Tibial nerve (tissue), 4 donors: Measurements from ENCODE around the gene GRPR. TPM values are rescaled to one million over a fixed set of nuclear protein-coding genes. Genes with fewer than 3 reads are reported as not detected.

ENCODE experiments used
- DNase-seq, 2 donors: peaks; one replicate each; pipeline ENCODE4 v3.0.0-alpha.2; 2019; ENCODE audit warnings: low spot score in 2 of 2
- H3K27ac ChIP-seq, 4 donors: fragments of 200-600 bp; sonication (generic) in 3 of 4; one replicate each; pipeline ENCODE4 v1.5.1; 2017 to 2019; ENCODE audit warnings: mild to moderate bottlenecking in 1 of 4
- H3K27me3 ChIP-seq, 2 donors: fragments of 200-600 bp; sonication (generic) in 1 of 2; one replicate each; pipeline versions ENCODE4 v1.5.1 to v1.6.0; 2017 to 2019
- H3K36me3 ChIP-seq, 3 donors: fragments of 200-600 bp; sonication (generic); one replicate each; pipeline ENCODE4 v1.5.1; 2018 to 2019
- H3K4me1 ChIP-seq, 4 donors: fragments of 200-600 bp; sonication (generic) in 3 of 4; one replicate each; pipeline ENCODE4 v1.5.1; 2017 to 2019
- H3K4me3 ChIP-seq, 4 donors: fragments of 200-600 bp; sonication (generic) in 3 of 4; one replicate each; pipeline ENCODE4 v1.5.1; 2017 to 2019; ENCODE audit warnings: mild to moderate bottlenecking in 1 of 4, moderate library complexity in 1 of 4
- H3K9me3 ChIP-seq, 4 donors: fragments of 200-600 bp; sonication (generic) in 3 of 4; one replicate each; pipeline ENCODE4 v1.5.1; 2017 to 2019
- EP300 ChIP-seq, 2 donors: sonication (generic); formaldehyde crosslinking; IDR thresholded peaks; one replicate each; pipeline ENCODE4 v1.6.1; 2017; ENCODE audit warnings: antibody characterized with exemption in 2 of 2, mild to moderate bottlenecking in 1 of 2
- POLR2A ChIP-seq, 2 donors: fragments of 450-650 bp; IDR thresholded peaks; one replicate each; pipeline ENCODE4 v1.6.1; 2017; ENCODE audit warnings: antibody characterized with exemption in 2 of 2, mild to moderate bottlenecking in 2 of 2, moderate library complexity in 2 of 2
- WGBS, 2 donors: methylation state at CpG; one replicate each; pipeline ENCODE4 v1.1.5; 2018; 5-methylcytosine and 5-hydroxymethylcytosine counted together
- total RNA-seq, 4 donors: library from RNA; depleted of rRNA; stranded (reverse); fragments of >200 nt; gene quantifications; one replicate each; pipeline ENCODE4 v1.1.0, GENCODE V29; 2016
- TF ChIP-seq, protein P1 (sequence below), 5 experiments: fragments of 200-600 bp in 3 of 5; fragments of 450-650 bp in 2 of 5; sonication (generic) in 3 of 5; IDR thresholded peaks; one replicate each; pipeline ENCODE4 v1.5.1; 2016 to 2019; ENCODE audit warnings: antibody characterized with exemption in 5 of 5, mild to moderate bottlenecking in 3 of 5, moderate library complexity in 2 of 5

The GRPR gene
- total RNA-seq, 4 donors from 2014 or later: not detected

DNA sequence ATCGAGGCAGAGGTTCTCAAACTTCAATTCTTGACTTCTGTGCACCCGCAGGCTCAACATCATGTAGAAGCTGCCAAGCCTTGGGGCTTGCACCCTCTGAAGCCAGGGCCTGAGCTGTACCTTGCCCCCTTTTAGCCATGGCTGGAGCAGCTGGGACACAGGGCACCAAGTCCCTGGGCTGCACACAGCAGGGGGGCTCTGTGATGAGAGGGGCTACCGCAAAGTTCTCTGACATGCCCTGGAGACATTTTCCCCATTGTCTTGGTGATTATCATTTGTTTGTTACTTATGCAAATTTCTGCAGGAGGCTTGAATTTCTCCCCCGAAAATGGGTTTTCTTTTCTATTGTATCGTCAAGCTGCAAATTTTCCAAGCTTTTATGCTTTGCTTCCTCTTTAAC, 39.0 kb downstream of the GRPR start:
- no peak overlapping the region for H3K4me3 ChIP-seq
- WGBS, 2 donors: 71 to 76% methylated on average over 2 to 5 of the region's 5 CpGs

DNA sequence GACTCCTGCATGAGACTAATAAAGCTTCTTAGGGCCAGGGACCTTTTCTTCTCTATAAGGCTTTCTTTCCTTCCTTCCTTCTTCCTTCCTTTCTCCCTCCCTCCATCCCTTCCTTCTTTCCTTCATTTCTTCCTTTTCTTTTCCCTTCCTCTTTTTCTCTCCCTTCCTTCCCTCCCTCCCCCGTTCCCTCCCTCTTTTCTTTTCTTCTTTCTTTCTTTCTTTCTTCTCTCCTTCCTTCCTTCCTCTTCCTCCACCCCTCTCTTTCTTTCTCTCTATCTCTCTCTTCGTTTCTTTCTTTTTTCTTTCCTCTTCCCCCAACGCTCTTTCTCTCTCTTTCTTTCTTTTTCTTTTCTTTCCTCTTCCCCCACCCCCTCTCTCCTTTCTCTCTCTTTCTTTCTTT, 41.4 kb downstream of the GRPR start:
- no peak for DNase-seq
- no peak for TF ChIP-seq POLR2A (IDR thresholded peaks at IDR 0.05)
- no peak for TF ChIP-seq EP300 (IDR thresholded peaks at IDR 0.05)
- TF ChIP-seq, protein P1, sequence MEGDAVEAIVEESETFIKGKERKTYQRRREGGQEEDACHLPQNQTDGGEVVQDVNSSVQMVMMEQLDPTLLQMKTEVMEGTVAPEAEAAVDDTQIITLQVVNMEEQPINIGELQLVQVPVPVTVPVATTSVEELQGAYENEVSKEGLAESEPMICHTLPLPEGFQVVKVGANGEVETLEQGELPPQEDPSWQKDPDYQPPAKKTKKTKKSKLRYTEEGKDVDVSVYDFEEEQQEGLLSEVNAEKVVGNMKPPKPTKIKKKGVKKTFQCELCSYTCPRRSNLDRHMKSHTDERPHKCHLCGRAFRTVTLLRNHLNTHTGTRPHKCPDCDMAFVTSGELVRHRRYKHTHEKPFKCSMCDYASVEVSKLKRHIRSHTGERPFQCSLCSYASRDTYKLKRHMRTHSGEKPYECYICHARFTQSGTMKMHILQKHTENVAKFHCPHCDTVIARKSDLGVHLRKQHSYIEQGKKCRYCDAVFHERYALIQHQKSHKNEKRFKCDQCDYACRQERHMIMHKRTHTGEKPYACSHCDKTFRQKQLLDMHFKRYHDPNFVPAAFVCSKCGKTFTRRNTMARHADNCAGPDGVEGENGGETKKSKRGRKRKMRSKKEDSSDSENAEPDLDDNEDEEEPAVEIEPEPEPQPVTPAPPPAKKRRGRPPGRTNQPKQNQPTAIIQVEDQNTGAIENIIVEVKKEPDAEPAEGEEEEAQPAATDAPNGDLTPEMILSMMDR (IDR thresholded peaks at IDR 0.05): no peak
- no peaks in the 10 kb centered on the region for H3K27me3 ChIP-seq
- H3K9me3 ChIP-seq: no peaks in the 10 kb centered on the region
- 81 to 93% methylated on average over 3 of the region's 3 CpGs for WGBS, 2 donors
- H3K4me3 ChIP-seq: no peak overlapping the region
- H3K36me3 ChIP-seq: no peaks in the 10 kb centered on the region
- no peak overlapping the region for H3K27ac ChIP-seq
- no peaks in the 10 kb centered on the region for H3K4me1 ChIP-seq

More for the DNA sequence above, 39.0 kb downstream of the GRPR start:
- TF ChIP-seq, protein P1 (IDR thresholded peaks at IDR 0.05): no peak
- TF ChIP-seq POLR2A (IDR thresholded peaks at IDR 0.05) (no peak), EP300 (IDR thresholded peaks at IDR 0.05) (no peak)
- Histone ChIP-seq H3K36me3 (no peaks in the 10 kb centered on the region), H3K27me3 (no peaks in the 10 kb centered on the region), H3K27ac (no peak overlapping the region), H3K4me1 (no peaks in the 10 kb centered on the region), H3K9me3 (no peaks in the 10 kb centered on the region)
- no peak for DNase-seq

DNA sequence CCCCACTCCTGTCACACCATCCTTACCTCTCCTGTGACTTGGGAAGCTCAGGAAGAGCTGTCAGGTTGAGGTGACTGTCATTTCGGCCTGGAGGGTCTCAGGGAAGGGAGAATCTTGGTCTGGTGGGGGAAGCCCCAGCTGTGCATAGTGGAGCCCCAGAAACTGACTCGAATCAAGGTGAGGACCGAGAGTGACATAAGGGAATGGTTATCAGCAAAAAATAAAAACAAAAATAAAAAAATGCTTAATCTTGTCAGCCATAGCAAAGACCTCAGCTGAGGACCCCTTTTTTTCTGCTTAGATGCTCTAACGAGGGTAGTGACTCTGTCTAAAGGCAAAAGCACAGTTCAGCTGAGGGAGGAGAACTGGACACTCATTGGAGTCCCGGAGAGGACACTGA, 43.8 kb downstream of the GRPR start, which contains the start of gene MAGEB17:
TSS of gene MAGEB17 (plus strand) at position 301 of the 400 bp plus-strand sequence. CDS start 2,902 bp downstream, outside the sequence.
- DNase-seq: no peak
- Histone ChIP-seq H3K36me3 (no peaks in the 10 kb centered on the region), H3K9me3 (no peaks in the 10 kb centered on the region), H3K4me3 (no peak within 1 kb of the TSS), H3K27me3 (no peaks in the 10 kb centered on the region), H3K4me1 (no peaks in the 10 kb centered on the region), H3K27ac (no peak within 1 kb of the TSS)
- WGBS, 2 donors: 70 to 82% methylated on average over 5 of the region's 5 CpGs
- TF ChIP-seq POLR2A (IDR thresholded peaks at IDR 0.05) (no peak), EP300 (IDR thresholded peaks at IDR 0.05) (no peak)
- TF ChIP-seq, protein P1 (IDR thresholded peaks at IDR 0.05): no peak

DNA sequence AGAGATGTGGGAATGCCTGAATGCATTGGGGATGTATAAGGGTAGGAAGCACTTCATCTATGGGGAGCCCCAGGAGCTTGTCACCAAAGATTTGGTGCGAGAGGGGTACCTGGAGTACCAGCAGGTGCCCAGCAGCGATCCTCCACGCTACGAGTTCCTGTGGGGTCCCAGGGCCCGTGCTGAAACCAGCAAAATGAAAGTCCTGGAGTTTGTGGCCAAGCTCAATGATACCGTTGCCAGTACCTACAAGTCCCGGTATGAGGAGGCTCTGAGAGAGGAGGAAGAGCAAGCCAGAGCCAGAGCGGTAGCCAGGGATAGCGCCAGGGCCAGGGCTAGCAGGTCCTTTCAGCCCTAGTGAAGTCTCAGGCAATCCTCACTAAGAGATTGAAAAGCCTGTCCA, 47.7 kb downstream of the GRPR start:
- Histone ChIP-seq H3K4me3 (no peak overlapping the region), H3K36me3 (no peaks in the 10 kb centered on the region), H3K9me3 (no peaks in the 10 kb centered on the region), H3K4me1 (no peaks in the 10 kb centered on the region), H3K27ac (no peak overlapping the region), H3K27me3 (no peaks in the 10 kb centered on the region)
- no peak for DNase-seq
- 91 to 92% methylated on average over 9 of the region's 9 CpGs for WGBS, 2 donors
- TF ChIP-seq POLR2A (IDR thresholded peaks at IDR 0.05) (no peak), EP300 (IDR thresholded peaks at IDR 0.05) (no peak)
- TF ChIP-seq, protein P1 (IDR thresholded peaks at IDR 0.05): no peak

DNA sequence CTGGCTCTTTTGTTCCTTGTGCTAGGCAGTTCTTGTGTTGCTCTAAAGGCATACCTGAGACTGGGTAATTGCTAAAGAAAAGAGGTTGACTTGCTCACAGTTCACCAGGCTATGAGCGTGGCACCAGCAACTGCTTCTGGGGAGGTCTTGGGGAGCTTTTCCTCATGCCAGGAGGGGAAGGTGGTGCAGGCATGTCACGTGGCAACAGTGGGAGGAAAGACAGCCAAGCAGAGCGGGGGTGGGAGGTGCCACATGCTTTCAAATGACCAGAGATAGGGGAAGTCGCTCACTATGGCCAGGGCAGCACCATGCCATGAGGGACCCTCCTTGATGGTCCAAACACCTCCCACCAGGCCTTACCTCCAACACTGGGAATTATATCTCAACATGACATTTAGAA, 48.6 kb downstream of the GRPR start:
- H3K9me3 ChIP-seq: no peaks in the 10 kb centered on the region
- H3K36me3 ChIP-seq: no peaks in the 10 kb centered on the region
- no peak overlapping the region for H3K27ac ChIP-seq
- no peaks in the 10 kb centered on the region for H3K27me3 ChIP-seq
- DNase-seq: no peak
- no peaks in the 10 kb centered on the region for H3K4me1 ChIP-seq
- H3K4me3 ChIP-seq: no peak overlapping the region
- TF ChIP-seq EP300 (IDR thresholded peaks at IDR 0.05): no peak
- no peak for TF ChIP-seq POLR2A (IDR thresholded peaks at IDR 0.05)
- TF ChIP-seq, protein P1 (IDR thresholded peaks at IDR 0.05): no peak
- WGBS, 2 donors: 89 to 93% methylated on average over 4 of the region's 4 CpGs
